Measurements from ENCODE around the gene MRPS17. TPM values are rescaled to one million over a fixed set of nuclear protein-coding genes. Genes with fewer than 3 reads are reported as not detected.

MRPS17 gene
- total and polyA plus RNA-seq, 10 of the 15 experiments (the other 5 are each of a cell fraction or from before 2014, with no cell fraction given): 18.7 to 74.5 (median 29.2) TPM

DNA sequence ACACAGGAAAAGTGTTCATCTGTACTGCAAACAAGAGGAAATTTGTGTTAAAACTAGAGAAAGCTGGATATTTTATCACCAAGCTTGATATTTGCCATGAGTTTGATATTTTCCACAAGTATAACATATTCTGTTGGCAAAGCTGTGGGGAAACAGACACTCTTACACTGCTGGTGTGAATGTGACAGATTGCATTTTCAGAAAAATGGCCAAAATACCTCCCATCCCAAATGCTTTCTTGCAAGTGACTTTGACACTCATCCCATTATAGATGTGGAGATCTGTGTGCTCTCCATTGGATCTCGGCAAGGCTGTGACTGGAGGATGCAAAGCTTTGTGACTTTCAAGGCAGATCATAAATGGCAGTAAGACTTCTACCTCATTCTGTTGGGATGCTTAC is 33.9 kb upstream of the MRPS17 start:
- Histone ChIP-seq H3K36me3 (ENCODE audit: control insufficient read depth in 2 of 2, insufficient read depth in 2 of 2, low read length in 1 of 2) (no peaks in the 10 kb centered on the region), H3K4me1 (ENCODE audit: control insufficient read depth, insufficient read depth, low read length) (peaks cover 3% of the 10 kb centered on the region; the same call in 1 of the 2 replicates), H3K9ac (ENCODE audit: control insufficient read depth, insufficient read depth, low read length) (no peak overlapping the region), H3K4me2 (ENCODE audit: control insufficient read depth, insufficient read depth) (no peak overlapping the region), H3K79me2 (ENCODE audit: control insufficient read depth, insufficient read depth, low read length) (no peaks in the 10 kb centered on the region), H3K9me3 (replicated peaks; ENCODE audit: control insufficient read depth, insufficient read depth, low read length) (no peaks in the 10 kb centered on the region), H3K4me3 (no peak overlapping the region), H4K20me1 (ENCODE audit: control insufficient read depth, insufficient read depth) (no peaks in the 10 kb centered on the region), H3K27ac (ENCODE audit: control insufficient read depth, insufficient read depth) (no peak overlapping the region), H2AFZ (ENCODE audit: control insufficient read depth, low read depth, low read length) (no peak overlapping the region), H3K27me3 (replicated peaks in 1 of 2; ENCODE audit: control insufficient read depth in 2 of 2, insufficient read depth in 2 of 2, low read length in 1 of 2) (no peaks in the 10 kb centered on the region)
- no TSS peak for BruUV-seq (replicated peaks)
- ChIA-PET CTCF (no interaction called here), RAD21 (ENCODE audit: unreplicated experiment) (no interaction called here), POLR2A (no interaction called here), SMC1A (ENCODE audit: uncharacterized antibody, unreplicated experiment) (no interaction called here)
- no peak for DNase-seq (ENCODE audit: low read depth, low spot score)
- no peak for ATAC-seq
- WGBS (ENCODE audit: insufficient coverage, insufficient replicate concordance, low lambda C conversion rate, missing lambda C conversion rate): 95% methylated on average over 1 of the region's 1 CpG
- no peak for FAIRE-seq
- intact Hi-C loops (cut with micrococcal nuclease; ENCODE audit: unreplicated experiment): no loop called here
- in situ Hi-C loops (cut with MboI): no loop called here
- TF ChIP-seq, protein P1, sequence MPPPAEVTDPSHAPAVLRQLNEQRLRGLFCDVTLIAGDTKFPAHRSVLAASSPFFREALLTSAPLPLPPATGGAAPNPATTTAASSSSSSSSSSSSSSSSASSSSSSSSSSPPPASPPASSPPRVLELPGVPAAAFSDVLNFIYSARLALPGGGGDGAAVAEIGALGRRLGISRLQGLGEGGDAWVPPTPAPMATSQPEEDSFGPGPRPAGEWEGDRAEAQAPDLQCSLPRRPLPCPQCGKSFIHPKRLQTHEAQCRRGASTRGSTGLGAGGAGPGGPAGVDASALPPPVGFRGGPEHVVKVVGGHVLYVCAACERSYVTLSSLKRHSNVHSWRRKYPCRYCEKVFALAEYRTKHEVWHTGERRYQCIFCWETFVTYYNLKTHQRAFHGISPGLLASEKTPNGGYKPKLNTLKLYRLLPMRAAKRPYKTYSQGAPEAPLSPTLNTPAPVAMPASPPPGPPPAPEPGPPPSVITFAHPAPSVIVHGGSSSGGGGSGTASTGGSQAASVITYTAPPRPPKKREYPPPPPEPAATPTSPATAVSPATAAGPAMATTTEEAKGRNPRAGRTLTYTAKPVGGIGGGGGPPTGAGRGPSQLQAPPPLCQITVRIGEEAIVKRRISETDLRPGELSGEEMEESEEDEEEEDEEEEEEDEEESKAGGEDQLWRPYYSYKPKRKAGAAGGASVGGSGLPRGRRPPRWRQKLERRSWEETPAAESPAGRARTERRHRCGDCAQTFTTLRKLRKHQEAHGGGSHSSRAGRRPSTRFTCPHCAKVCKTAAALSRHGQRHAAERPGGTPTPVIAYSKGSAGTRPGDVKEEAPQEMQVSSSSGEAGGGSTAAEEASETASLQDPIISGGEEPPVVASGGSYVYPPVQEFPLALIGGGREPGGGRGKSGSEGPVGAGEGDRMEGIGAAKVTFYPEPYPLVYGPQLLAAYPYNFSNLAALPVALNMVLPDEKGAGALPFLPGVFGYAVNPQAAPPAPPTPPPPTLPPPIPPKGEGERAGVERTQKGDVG (CRISPR knock-in tag; IDR thresholded peaks at IDR 0.05): no peak
- no peak for TF ChIP-seq TAF1 (IDR thresholded peaks at IDR 0.05; ENCODE audit: borderline replicate concordance, low read depth, low read length)
- TF ChIP-seq PAX5 (IDR thresholded peaks at IDR 0.05; ENCODE audit: borderline replicate concordance, low read depth, low read length): no peak
- no peak for TF ChIP-seq JUNB (IDR thresholded peaks at IDR 0.05)
- TF ChIP-seq MYB (IDR thresholded peaks at IDR 0.05; ENCODE audit: borderline replicate concordance, low read depth, low read length): no peak
- no peak for TF ChIP-seq MTA3 (IDR thresholded peaks at IDR 0.05; ENCODE audit: borderline replicate concordance, low read length)
- TF ChIP-seq, protein P2, sequence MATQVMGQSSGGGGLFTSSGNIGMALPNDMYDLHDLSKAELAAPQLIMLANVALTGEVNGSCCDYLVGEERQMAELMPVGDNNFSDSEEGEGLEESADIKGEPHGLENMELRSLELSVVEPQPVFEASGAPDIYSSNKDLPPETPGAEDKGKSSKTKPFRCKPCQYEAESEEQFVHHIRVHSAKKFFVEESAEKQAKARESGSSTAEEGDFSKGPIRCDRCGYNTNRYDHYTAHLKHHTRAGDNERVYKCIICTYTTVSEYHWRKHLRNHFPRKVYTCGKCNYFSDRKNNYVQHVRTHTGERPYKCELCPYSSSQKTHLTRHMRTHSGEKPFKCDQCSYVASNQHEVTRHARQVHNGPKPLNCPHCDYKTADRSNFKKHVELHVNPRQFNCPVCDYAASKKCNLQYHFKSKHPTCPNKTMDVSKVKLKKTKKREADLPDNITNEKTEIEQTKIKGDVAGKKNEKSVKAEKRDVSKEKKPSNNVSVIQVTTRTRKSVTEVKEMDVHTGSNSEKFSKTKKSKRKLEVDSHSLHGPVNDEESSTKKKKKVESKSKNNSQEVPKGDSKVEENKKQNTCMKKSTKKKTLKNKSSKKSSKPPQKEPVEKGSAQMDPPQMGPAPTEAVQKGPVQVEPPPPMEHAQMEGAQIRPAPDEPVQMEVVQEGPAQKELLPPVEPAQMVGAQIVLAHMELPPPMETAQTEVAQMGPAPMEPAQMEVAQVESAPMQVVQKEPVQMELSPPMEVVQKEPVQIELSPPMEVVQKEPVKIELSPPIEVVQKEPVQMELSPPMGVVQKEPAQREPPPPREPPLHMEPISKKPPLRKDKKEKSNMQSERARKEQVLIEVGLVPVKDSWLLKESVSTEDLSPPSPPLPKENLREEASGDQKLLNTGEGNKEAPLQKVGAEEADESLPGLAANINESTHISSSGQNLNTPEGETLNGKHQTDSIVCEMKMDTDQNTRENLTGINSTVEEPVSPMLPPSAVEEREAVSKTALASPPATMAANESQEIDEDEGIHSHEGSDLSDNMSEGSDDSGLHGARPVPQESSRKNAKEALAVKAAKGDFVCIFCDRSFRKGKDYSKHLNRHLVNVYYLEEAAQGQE (IDR thresholded peaks at IDR 0.05; ENCODE audit: low read depth, low read length): no peak
- TF ChIP-seq PML (IDR thresholded peaks at IDR 0.05; ENCODE audit: low read length): no peak
- TF ChIP-seq MEF2B (IDR thresholded peaks at IDR 0.05; ENCODE audit: partially characterized antibody, poor library complexity, severe bottlenecking): no peak
- TF ChIP-seq, protein P3, sequence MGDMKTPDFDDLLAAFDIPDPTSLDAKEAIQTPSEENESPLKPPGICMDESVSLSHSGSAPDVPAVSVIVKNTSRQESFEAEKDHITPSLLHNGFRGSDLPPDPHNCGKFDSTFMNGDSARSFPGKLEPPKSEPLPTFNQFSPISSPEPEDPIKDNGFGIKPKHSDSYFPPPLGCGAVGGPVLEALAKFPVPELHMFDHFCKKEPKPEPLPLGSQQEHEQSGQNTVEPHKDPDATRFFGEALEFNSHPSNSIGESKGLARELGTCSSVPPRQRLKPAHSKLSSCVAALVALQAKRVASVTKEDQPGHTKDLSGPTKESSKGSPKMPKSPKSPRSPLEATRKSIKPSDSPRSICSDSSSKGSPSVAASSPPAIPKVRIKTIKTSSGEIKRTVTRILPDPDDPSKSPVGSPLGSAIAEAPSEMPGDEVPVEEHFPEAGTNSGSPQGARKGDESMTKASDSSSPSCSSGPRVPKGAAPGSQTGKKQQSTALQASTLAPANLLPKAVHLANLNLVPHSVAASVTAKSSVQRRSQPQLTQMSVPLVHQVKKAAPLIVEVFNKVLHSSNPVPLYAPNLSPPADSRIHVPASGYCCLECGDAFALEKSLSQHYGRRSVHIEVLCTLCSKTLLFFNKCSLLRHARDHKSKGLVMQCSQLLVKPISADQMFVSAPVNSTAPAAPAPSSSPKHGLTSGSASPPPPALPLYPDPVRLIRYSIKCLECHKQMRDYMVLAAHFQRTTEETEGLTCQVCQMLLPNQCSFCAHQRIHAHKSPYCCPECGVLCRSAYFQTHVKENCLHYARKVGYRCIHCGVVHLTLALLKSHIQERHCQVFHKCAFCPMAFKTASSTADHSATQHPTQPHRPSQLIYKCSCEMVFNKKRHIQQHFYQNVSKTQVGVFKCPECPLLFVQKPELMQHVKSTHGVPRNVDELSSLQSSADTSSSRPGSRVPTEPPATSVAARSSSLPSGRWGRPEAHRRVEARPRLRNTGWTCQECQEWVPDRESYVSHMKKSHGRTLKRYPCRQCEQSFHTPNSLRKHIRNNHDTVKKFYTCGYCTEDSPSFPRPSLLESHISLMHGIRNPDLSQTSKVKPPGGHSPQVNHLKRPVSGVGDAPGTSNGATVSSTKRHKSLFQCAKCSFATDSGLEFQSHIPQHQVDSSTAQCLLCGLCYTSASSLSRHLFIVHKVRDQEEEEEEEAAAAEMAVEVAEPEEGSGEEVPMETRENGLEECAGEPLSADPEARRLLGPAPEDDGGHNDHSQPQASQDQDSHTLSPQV (IDR thresholded peaks at IDR 0.05): no peak
- no peak for TF ChIP-seq ATF7 (IDR thresholded peaks at IDR 0.05; ENCODE audit: low read depth)
- TF ChIP-seq CBFB (IDR thresholded peaks at IDR 0.05; ENCODE audit: low read depth): no peak
- no peak for TF ChIP-seq CHD2 (IDR thresholded peaks at IDR 0.05; ENCODE audit: borderline replicate concordance, low read depth, low read length)
- no peak for TF ChIP-seq RELA (IDR thresholded peaks at IDR 0.05; ENCODE audit: borderline replicate concordance, partially characterized antibody)
- TF ChIP-seq BHLHE40 (IDR thresholded peaks at IDR 0.05; ENCODE audit: borderline replicate concordance in 1 of 2, low read depth in 2 of 2, low read length in 1 of 2): no peak
